ENCODE measurements around the gene HGS.

Gene HGS

DNA sequence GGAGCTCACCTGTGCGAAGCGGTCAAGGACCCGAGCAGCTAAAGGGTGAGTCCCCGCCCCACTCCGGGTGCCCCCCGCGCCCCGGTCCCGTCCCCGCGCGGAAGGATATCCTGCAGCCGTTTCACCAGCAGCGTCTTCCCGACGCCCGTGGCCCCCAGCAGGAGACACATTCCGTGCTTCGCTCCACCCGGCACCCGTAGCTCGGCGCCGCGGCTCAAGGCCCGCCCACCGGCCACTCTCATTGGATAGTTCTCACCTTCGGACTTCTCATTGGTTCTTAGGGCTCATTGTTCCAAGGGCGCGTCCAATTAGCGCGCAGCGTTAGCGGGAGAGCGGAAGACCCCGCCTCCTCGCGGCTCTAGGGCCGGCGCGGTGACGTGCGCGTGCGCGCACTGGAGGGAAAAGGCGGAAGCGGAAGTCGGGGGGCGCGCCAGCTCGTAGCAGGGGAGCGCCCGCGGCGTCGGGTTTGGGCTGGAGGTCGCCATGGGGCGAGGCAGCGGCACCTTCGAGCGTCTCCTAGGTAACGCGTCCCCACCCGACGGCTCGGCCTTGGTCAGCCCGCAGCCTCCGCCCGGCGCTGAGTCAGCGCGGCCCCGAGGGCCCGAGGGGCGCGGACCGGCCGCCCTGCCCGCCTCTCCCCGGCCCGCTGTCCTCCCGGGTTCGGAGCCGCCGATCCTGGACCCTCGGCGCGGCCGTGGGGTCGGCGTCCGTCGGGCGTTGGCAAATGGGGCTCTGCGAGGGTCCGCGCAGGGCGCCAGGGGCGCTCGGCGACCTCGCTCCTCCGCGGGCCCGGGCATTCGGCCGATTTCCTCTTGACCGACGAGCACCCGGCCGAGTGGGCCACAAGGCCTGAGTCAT, at the start of gene HGS, which contains the start of gene ARL16:
Gene HGS, plus strand, starts transcription at position 428 of the 858 bp plus-strand sequence. Its CDS starts 56 bp downstream, at position 484.
Gene ARL16, minus strand, starts transcription at position 214 of the 858 bp plus-strand sequence. Its CDS starts 44 bp downstream, at position 170.
- DNase-seq (ENCODE audit: low spot score), result peak; percentile 100

DNA sequence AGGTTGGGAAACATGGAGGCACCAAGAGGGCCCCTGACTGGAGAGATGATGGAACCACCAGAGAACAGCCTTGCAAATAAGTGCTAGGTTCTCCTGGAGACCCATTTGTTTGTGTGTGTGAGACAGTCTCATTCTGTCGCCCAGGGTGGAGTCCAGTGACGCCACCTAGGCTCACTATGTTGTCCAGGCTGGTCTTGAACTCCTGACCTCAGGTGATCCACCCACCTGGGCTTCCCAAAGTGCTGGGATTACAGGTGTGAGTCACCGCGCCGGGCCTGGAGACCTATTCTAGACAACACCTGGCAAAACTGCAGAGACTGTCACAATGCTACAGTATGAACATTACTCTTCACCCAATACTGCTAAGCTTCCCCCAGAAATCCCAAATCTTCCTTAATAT, 48.4 kb upstream of the HGS start:
- no peak for DNase-seq (ENCODE audit: low spot score)

GRCh38 chr17:81635973-81636504, 47.8 kb upstream of the HGS start:
- no peak for DNase-seq (ENCODE audit: low spot score)

DNA sequence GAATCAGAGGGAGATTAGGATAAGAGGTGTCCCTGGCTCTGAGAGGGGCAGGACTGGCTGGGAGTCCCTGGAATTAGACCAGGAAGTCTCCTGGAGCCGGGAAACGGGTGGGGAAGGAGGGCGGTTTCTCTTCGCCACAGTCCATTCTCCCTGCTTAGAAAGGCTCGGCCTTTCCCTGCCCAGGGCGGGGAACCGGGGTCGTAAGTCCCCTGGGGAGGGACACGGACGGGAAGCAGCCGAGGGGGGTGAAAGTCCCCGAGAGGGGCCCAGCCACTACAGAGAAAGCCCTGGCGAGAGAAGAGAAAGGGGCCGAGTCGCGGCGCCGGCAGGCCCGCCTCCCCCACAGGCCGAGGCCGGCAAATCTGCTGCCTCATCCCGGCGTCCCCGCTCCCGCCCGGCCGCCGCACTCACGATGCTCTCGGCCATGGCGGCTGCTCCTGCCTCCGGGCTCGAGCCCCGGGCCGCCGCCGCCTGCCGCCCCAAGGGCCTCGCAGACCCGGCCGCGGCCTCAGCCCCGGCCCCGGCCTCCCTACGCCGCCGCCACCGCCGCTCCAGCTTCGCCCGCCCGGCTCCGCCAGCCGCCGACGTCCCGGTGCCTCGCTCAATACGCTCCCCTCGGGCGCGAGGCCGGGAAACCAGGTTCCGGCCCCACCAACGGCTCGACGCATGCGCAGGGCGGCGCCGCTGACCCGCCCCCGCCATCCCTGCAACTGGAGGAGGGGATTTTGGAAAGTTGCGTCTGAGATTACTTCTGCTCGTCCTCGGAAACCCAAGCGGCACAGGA, 47.1 kb upstream of the HGS start, which contains the start of the genes NPLOC4 and TSPAN10:
Gene NPLOC4, minus strand, starts transcription at position 608 of the 784 bp plus-strand sequence. Its CDS starts 182 bp downstream, at position 426.
Gene TSPAN10, plus strand, starts transcription at position 692 of the 784 bp plus-strand sequence. CDS start 5,217 bp downstream, outside the sequence.
- DNase-seq (ENCODE audit: low spot score), result peak; percentile 100

- no peak for DNase-seq (ENCODE audit: low spot score)
Measured at GRCh38 chr17:81638683-81639082, 45.1 kb upstream of the HGS start.

DNA sequence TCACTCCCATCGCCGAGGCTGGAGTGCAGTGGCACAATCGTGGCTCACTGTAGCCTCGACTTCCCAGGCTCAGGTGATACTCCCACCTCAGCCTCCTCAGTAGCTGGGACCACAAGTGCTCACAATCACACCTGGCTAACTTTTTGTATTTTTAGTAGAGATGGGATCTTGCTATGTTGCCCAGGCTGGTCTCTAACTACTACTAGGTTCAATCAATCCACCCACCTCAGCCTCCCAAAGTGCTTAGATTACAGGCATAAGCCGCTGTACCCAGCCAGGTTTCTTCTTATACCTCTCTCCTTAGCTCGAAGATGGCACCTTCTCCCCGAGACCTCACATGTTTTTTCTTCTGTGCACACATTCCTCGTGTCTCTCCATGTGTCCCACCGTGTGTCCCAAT, 43.8 kb upstream of the HGS start:
- no peak for DNase-seq (ENCODE audit: low spot score)

- peak; percentile 42 for DNase-seq (ENCODE audit: low spot score)
Measured at GRCh38 chr17:81641825-81642489, 41.9 kb upstream of the HGS start.

GRCh38 chr17:81644496-81644895, 39.3 kb upstream of the HGS start:
- DNase-seq (ENCODE audit: low spot score), result peak; percentile 44

DNA sequence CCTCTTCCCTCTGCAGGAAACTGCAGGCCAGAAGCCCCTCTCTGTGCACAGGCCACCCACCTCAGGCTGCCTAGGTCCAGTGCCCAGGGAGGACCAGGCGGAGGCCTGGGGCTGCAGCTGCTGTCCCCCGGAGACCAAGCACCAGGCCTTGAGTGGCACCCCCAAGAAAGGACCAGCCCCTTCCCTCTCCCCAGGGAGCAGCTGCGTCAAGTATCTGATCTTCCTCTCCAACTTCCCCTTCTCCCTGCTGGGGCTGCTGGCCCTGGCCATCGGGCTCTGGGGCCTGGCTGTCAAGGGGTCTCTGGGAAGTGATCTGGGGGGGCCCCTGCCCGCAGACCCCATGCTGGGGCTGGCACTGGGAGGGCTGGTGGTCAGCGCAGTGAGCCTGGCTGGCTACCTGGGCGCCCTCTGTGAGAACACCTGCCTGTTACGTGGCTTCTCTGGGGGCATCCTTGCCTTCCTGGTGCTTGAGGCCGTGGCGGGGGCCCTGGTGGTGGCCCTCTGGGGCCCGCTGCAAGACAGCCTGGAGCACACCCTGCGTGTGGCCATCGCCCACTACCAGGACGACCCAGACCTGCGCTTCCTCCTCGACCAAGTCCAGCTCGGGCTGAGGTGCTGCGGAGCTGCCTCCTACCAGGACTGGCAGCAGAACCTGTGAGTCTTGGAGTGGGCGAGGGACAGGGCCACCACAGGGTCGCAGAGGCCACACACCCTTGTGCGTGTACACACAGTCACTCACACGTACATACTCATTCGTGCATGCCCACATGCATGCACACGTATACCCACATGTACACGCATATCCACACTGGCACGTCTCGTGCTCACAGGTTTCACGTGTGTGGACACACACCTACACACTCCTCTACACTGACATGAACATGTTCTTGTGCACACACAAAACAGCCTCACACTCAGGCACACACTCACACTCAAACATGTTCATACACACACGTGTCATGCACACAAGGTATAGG, 38.5 kb upstream of the HGS start:
- DNase-seq (ENCODE audit: low spot score), result peak; percentile 39

DNA sequence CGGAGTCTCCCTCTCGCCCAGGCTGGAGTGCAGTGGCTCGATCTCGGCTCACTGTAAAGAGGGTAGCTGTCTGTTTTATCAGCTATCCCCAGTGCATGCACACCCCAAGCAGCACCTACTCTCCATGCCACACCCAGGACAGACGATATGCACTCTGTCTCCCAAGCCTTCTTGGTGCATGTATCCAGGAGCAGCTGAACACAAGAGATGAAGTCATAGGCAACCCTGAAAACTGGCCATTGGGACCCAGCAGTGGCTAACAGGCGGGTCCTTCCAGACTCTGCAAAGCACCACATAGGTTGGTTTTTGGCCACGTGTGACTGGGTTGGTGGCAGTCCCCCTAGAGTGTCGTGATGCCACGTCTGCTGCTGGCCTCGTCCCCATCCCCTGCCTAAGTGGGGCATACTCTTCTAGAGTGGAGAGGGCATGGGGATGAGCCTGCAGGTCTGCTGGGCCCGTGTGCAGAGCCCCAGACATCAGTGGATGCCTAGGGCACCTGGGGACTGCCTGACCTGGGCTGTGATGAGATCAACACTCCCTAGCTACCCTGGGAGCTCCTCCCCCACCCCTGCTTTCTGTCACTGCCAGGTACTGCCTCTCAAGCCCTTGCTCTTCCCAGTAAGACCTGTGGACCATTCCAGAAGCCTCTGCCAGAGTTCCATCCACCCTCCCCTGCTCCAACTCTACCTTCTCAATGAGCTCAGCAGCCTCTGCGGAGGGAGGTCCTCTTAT, 36.8 kb upstream of the HGS start:
- DNase-seq (ENCODE audit: low spot score), result no peak

DNA sequence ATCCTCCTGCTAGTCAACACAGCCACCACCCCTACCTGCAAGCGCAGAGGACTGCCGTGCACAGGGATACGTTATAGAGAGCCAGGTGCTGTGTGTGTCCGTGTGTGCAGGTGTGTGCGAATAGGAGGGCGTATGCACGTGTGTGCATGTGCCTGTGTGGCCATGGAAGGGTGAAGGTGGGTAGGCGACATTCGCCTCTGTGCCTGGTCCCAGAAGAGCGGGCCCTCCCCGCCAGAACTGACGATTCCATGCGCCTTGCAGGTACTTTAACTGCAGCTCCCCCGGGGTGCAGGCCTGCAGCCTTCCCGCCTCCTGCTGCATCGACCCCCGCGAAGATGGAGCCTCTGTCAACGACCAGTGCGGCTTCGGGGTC, 36.2 kb upstream of the HGS start:
- DNase-seq (ENCODE audit: low spot score), result no peak

GRCh38 chr17:81648013-81648706, 35.7 kb upstream of the HGS start:
- peak; percentile 52 for DNase-seq (ENCODE audit: low spot score)

DNA sequence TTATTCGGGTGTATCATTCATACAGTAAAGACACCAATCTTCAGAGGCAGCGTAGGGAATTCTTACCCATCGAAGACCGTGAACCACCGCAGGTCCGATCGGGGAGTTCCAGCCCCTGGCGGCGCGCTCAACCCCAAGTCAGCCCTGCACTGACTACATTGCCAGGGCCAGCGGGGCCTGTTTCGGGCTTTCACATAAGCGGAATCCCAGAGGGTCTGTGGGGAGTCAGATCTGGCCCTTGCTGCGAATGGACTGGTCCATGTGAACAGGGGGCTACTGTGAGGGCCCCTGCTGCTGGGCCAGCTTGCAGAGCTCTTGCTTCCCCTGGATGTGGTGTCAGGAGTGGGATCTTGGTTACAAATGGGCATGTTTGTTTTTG, 35.1 kb upstream of the HGS start:
- no peak for DNase-seq (ENCODE audit: low spot score)

- DNase-seq (ENCODE audit: low spot score), result no peak
Measured at GRCh38 chr17:81650951-81651350, 32.9 kb upstream of the HGS start.

DNA sequence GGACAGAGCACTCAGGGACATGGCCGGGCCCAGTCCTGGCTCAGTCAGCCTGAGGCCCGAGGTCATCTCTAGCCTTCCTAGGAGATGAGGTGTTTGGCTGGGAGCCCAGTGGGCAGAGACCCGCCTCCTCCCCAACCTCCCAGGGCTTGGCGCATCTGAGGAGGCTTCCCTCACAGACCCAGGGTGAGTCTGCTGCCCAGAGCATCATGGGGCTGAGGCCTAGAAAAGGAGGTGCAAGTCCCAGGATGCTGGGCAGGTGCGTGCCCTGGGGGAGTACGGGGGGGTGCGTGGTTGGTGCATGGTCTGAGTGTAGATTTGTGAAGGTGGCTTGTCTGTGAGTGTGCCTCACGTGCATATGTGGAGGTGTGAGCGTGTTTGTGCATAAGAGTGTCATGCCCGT, 32.1 kb upstream of the HGS start:
- DNase-seq (ENCODE audit: low spot score), result no peak

- no peak for DNase-seq (ENCODE audit: low spot score)
Measured at GRCh38 chr17:81652906-81653771, 30.7 kb upstream of the HGS start.

DNA sequence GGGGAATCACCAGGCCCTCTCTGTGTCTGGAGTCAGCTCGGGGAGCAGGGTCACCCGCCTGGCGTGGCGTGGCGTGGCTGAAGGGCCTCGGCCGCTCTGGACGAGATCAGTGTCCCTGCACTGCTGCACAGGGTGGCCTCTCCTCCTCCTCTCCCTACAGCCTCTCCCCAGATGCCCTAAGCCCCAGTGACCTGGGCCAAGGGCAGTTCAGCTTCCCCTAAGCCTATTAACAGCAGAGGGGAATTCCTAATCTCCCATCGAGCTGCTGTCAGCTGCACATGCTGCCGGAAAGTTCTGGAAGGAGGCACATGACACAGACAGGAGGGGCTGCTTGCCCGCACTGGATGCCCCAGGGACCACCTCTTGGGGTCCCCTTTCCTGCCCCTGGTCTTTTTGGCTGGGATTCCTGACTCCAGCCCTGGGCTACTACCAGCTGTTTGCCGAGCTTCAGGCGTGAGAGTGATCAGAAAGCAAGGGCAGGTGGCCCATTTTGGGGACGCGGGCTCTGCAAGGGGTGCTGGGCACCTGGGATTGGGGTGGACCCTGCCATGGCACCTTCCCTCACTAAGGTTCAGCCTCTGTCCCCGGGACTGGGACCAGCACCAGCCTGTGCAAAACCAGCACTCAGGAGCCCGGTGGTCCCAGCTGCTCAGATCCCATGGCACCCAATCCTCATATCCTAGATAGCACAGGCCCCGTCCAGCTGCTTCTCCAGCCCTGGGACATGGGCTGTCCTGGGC, 28.3 kb upstream of the HGS start:
- DNase-seq (ENCODE audit: low spot score), result peak; percentile 63
